CD4-positive, alpha-beta T cell (primary cell): ENCODE results near the gene MPRIP. TPM values are rescaled to one million over a fixed set of nuclear protein-coding genes. Genes with fewer than 3 reads are reported as not detected.

ENCODE experiments used
- ATAC-seq: fragments of 200-7000 bp; cut with Tn5 transposase; one replicate; pipeline ENCODE4 v1.10.0; 2022; ENCODE audit warnings: mild to moderate bottlenecking; ENCODE audit not compliant: poor library complexity
- CTCF ChIA-PET: fragments of 350-600 bp; sonication (Branson Sonifier 250); formaldehyde crosslinking; loops from one replicate; lab custom pipeline; 2021; ENCODE audit warnings: antibody characterized with exemption, inconsistent platforms; lab: Charles Lee
- POLR2A ChIA-PET: fragments of 350-600 bp; sonication (Branson Sonifier 250); formaldehyde crosslinking; loops from one replicate; lab custom pipeline; 2021; ENCODE audit warnings: antibody characterized with exemption, inconsistent platforms; lab: Charles Lee
- DNase-seq, 14 experiments: peaks; one replicate each; pipeline ENCODE4 v3.0.0-alpha.2; 2013 to 2020; ENCODE audit warnings: mixed read lengths in 2 of 14
- H3K27ac ChIP-seq, 2 donors: one replicate each; pipeline versions ENCODE4 v1.5.1 to v1.7.0; 2013; ENCODE audit warnings: low read length in 2 of 2, low read depth in 1 of 2, mild to moderate bottlenecking in 1 of 2
- H3K27me3 ChIP-seq, 2 experiments: 1 replicate in 1 of 2; 2 replicates in 1 of 2; pipeline versions ENCODE4 v1.6.1 to v1.7.0; 2013; ENCODE audit warnings: low read length in 2 of 2, control low read depth in 1 of 2, mild to moderate bottlenecking in 1 of 2, moderate library complexity in 1 of 2; ENCODE audit not compliant: insufficient read depth in 2 of 2, control insufficient read depth in 1 of 2
- H3K36me3 ChIP-seq: one replicate; pipeline ENCODE4 v1.6.1; 2013; ENCODE audit warnings: low read length, control low read depth; ENCODE audit not compliant: insufficient read depth
- H3K4me1 ChIP-seq: one replicate; pipeline ENCODE4 v1.6.1; 2013; ENCODE audit warnings: low read length, control low read depth; ENCODE audit not compliant: insufficient read depth
- H3K4me3 ChIP-seq: one replicate; pipeline ENCODE4 v1.5.1; 2013; ENCODE audit warnings: mild to moderate bottlenecking, low read length, moderate library complexity
- H3K9me3 ChIP-seq, 2 experiments: 1 replicate in 1 of 2; 2 replicates in 1 of 2; pipeline versions ENCODE4 v1.6.1 to v1.7.0; 2013; ENCODE audit warnings: low read length in 2 of 2, mild to moderate bottlenecking in 2 of 2, control low read depth in 1 of 2, moderate library complexity in 1 of 2; ENCODE audit not compliant: control insufficient read depth in 1 of 2, insufficient read depth in 1 of 2
- H3K27ac Mint-ChIP-seq: one replicate; pipeline ENCODE4 v1.8.0; 2020; ENCODE audit warnings: mixed read lengths
- H3K27me3 Mint-ChIP-seq: one replicate; pipeline ENCODE4 v1.8.0; 2021; ENCODE audit warnings: mixed read lengths
- H3K36me3 Mint-ChIP-seq: one replicate; pipeline ENCODE4 v1.8.0; 2021; ENCODE audit warnings: low read depth, mixed read lengths
- H3K4me1 Mint-ChIP-seq: one replicate; pipeline ENCODE4 v1.8.0; 2021; ENCODE audit warnings: low read depth, mixed read lengths
- H3K4me3 Mint-ChIP-seq: one replicate; pipeline ENCODE4 v1.8.0; 2020; ENCODE audit warnings: mild to moderate bottlenecking, mixed read lengths
- H3K9me3 Mint-ChIP-seq: one replicate; pipeline ENCODE4 v1.8.0; 2020; ENCODE audit warnings: mixed read lengths
- CTCF ChIP-seq: fragments of 200-600 bp; IDR thresholded peaks from one replicate; pipeline ENCODE4 v1.8.0; 2022; ENCODE audit warnings: antibody characterized with exemption, mild to moderate bottlenecking
- intact Hi-C, 2 experiments: fragments of 100-400 bp; cut with DNase I in 1 of 2; cut with micrococcal nuclease in 1 of 2; formaldehyde crosslinking; loops; one replicate each; pipeline versions ENCODE4 v1.15.1 to v1.9.0; 2023 to 2025; cut with DNase I, micrococcal nuclease
- total RNA-seq, 174 experiments: library from RNA in 2 of 174; stranded (reverse) in 2 of 174; gene quantifications; one replicate each; pipeline ENCODE4 v1.2.3 and lab custom pipeline; 2021 to 2026

MPRIP gene
- total RNA-seq, 2 experiments from 2014 or later = 176 to 188 TPM

GRCh38 chr17:17242246-17242645 is 200.0 kb downstream of the MPRIP start:
- Mint-ChIP-seq H3K27me3 (no peaks in the 10 kb centered on the region), H3K27ac (no peak overlapping the region), H3K4me1 (peaks cover 9% of the 10 kb centered on the region), H3K4me3 (no peak overlapping the region), H3K36me3 (peaks cover 15% of the 10 kb centered on the region), H3K9me3 (no peaks in the 10 kb centered on the region)
- ATAC-seq = no peak
- intact Hi-C loops = loop anchor here in 1 of 2 experiments (10.0 kb wide), 1 partner anchor 237 kb away; no protein-coding TSS in a partner anchor
- DNase-seq = peak in 1 of 14 experiments; percentile 28
- H3K4me3 ChIP-seq = no peak overlapping the region
- peaks cover 15% of the 10 kb centered on the region for H3K36me3 ChIP-seq
- ChIA-PET CTCF (no interaction called here), POLR2A (no interaction called here)
- no peak for TF ChIP-seq CTCF
- H3K4me1 ChIP-seq = peaks cover 9% of the 10 kb centered on the region
- H3K27ac ChIP-seq = no peak overlapping the region
- H3K27me3 ChIP-seq = no peaks in the 10 kb centered on the region
- no peaks in the 10 kb centered on the region for H3K9me3 ChIP-seq

Other genes with a start within 250 kb of the MPRIP start
- not detected for gene TNFRSF13B, start 70.3 kb upstream of the MPRIP start, total RNA-seq
- gene PLD6, start 163.9 kb downstream of the MPRIP start, total RNA-seq = 1 to 10 TPM; 7.1 to 7.5 TPM
- gene FLCN, start 194.7 kb downstream of the MPRIP start, total RNA-seq = 10 to 100 TPM; 12.1 to 15.9 TPM
- gene COPS3, start 238.8 kb downstream of the MPRIP start, total RNA-seq = 10 to 100 TPM; 73.1 to 75.0 TPM